A549 (cell line): Measurements from ENCODE around the gene MAPT.

ENCODE experiments used
- ATOH8 ChIP-seq: fragments of 250-450 bp; sonication (Bioruptor Pico); IDR thresholded peaks from 2 replicates; pipeline ENCODE4 v1.5.0; 2020; ENCODE audit warnings: low read depth, mild to moderate bottlenecking, moderate library complexity
- CEBPB ChIP-seq, 2 experiments: fragments of >200 bp in 1 of 2; sonication (Bioruptor Twin) in 1 of 2; formaldehyde crosslinking in 1 of 2; IDR thresholded peaks; 2 replicates each; pipeline ENCODE4 v1.6.1; 2012 to 2016
- CTCF ChIP-seq: fragments of >200 bp; sonication (Bioruptor Twin); formaldehyde crosslinking; IDR thresholded peaks from 3 replicates; pipeline ENCODE4 v1.5.1; 2016
- ESRRA ChIP-seq: fragments of 150-350 bp; IDR thresholded peaks from 2 replicates; pipeline ENCODE4 v1.6.1; 2014; ENCODE audit warnings: mild to moderate bottlenecking, low read length, borderline replicate concordance
- POLR2A ChIP-seq: IDR thresholded peaks from 2 replicates; pipeline ENCODE4 v1.6.1; 2012; ENCODE audit warnings: mild to moderate bottlenecking, low read length
- RNF2 ChIP-seq: fragments of 200-600 bp; sonication (generic); IDR thresholded peaks from 2 replicates; pipeline ENCODE4 v1.6.1; 2016; ENCODE audit warnings: low read depth, mild to moderate bottlenecking, antibody characterized with exemption, moderate library complexity, borderline replicate concordance

DNA sequence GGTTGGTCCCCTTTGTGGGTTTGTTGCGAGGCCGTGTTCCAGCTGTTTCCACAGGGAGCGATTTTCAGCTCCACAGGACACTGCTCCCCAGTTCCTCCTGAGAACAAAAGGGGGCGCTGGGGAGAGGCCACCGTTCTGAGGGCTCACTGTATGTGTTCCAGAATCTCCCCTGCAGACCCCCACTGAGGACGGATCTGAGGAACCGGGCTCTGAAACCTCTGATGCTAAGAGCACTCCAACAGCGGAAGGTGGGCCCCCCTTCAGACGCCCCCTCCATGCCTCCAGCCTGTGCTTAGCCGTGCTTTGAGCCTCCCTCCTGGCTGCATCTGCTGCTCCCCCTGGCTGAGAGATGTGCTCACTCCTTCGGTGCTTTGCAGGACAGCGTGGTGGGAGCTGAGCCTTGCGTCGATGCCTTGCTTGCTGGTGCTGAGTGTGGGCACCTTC lies 77.4 kb downstream of the MAPT start:
- TF ChIP-seq POLR2A (no peak), CEBPB (IDR thresholded peaks at IDR 0.05) (no peak), CTCF (no peak), ATOH8 (CRISPR knock-in tag) (no peak), RNF2 (no peak), ESRRA (no peak)
